OCI-LY1 (cell line): ENCODE results near the gene IGF1R.

Source experiments
- EZH2 ChIP-seq: fragments of 200-600 bp; sonication (generic), shearing (Covaris generic); IDR thresholded peaks from 2 replicates; pipeline ENCODE4 v1.8.0; 2017; ENCODE audit warnings: borderline replicate concordance, mixed run types, mild to moderate bottlenecking, antibody characterized with exemption, low read length, moderate library complexity, mixed read lengths
- TF ChIP-seq, protein P1 (sequence below): fragments of 200-600 bp; sonication (generic), shearing (Covaris generic); IDR thresholded peaks from 2 replicates; pipeline ENCODE4 v1.5.1; 2017; ENCODE audit warnings: mild to moderate bottlenecking, antibody characterized with exemption, low read length, moderate library complexity, mixed read lengths

GRCh38 chr15:98899272-98900021, 251.1 kb downstream of the IGF1R start:
- TF ChIP-seq, protein P1, sequence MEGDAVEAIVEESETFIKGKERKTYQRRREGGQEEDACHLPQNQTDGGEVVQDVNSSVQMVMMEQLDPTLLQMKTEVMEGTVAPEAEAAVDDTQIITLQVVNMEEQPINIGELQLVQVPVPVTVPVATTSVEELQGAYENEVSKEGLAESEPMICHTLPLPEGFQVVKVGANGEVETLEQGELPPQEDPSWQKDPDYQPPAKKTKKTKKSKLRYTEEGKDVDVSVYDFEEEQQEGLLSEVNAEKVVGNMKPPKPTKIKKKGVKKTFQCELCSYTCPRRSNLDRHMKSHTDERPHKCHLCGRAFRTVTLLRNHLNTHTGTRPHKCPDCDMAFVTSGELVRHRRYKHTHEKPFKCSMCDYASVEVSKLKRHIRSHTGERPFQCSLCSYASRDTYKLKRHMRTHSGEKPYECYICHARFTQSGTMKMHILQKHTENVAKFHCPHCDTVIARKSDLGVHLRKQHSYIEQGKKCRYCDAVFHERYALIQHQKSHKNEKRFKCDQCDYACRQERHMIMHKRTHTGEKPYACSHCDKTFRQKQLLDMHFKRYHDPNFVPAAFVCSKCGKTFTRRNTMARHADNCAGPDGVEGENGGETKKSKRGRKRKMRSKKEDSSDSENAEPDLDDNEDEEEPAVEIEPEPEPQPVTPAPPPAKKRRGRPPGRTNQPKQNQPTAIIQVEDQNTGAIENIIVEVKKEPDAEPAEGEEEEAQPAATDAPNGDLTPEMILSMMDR: no peak
- no peak for TF ChIP-seq EZH2
